Measurements from ENCODE around the gene CCDC15. TPM values are rescaled to one million over a fixed set of nuclear protein-coding genes. Genes with fewer than 3 reads are reported as not detected.
"Not testable (repeated sequence)": the region's sequence is repeated elsewhere in the genome, so short reads cannot be mapped to it uniquely, and the experiment has no call there.

The CCDC15 gene
- polyA plus RNA-seq, 2 of the 4 experiments (the other 2 are of a cell fraction) = 0.58 to 1.3 TPM

- TF ChIP-seq MAFK (IDR thresholded peaks at IDR 0.05; ENCODE audit: partially characterized antibody) (no peak), ELK1 (IDR thresholded peaks at IDR 0.05; ENCODE audit: low read depth, low read length) (no peak), MYC (IDR thresholded peaks at IDR 0.05; ENCODE audit: borderline replicate concordance, low read length) (no peak), CBX2 (IDR thresholded peaks at IDR 0.05; ENCODE audit: borderline replicate concordance, low read depth) (no peak), CHD2 (IDR thresholded peaks at IDR 0.05; ENCODE audit: low read length, partially characterized antibody) (no peak)
- DNase-seq (ENCODE audit: low read depth in 1 of 2, low spot score in 1 of 2) (no peak), ATAC-seq (no peak), FAIRE-seq (no peak)
- Histone ChIP-seq H3K9me3 (no peaks in the 10 kb centered on the region), H3K4me1 (peaks cover 5% of the 10 kb centered on the region; the same call in 1 of the 3 replicates), H3K4me2 (peak overlapping the region; percentile 97), H3K27ac (peak overlapping the region; percentile 65 to 89; a peak in 5 of 6 replicates), H3K4me3 (peak overlapping the region; percentile 76)
- WGBS (ENCODE audit: missing lambda C conversion rate) = 54% methylated on average over 5 of the region's 6 CpGs
- ChIA-PET CTCF (interaction anchor here (1.1 to 2.8 kb wide), 5 partner anchors 10 to 479 kb away, joined by 3 to 14 read pairs (median 3); no protein-coding TSS in a partner anchor), POLR2A (interaction anchor here (1.8 kb wide), 1 partner anchor 78 kb away, joined by 35 read pairs; no protein-coding TSS in a partner anchor)
Measured at GRCh38 chr11:124954590-124954955, 571 bp downstream of the CCDC15 start.

- Histone ChIP-seq H3K27ac (no peak overlapping the region), H3K9me3 (no peaks in the 10 kb centered on the region), H3K4me1 (peaks cover 5% of the 10 kb centered on the region; the same call in 1 of the 3 replicates), H3K4me3 (no peak overlapping the region), H3K4me2 (peak overlapping the region; percentile 97)
- FAIRE-seq (no peak), DNase-seq (ENCODE audit: low read depth in 1 of 2, low spot score in 1 of 2) (no peak), ATAC-seq (no peak)
- CTCF ChIA-PET = interaction anchor here (1.1 to 2.8 kb wide), 3 partner anchors 78 to 478 kb away, joined by 3 to 14 read pairs (median 3); no protein-coding TSS in a partner anchor
- no peak for TF ChIP-seq JUN (IDR thresholded peaks at IDR 0.05)
- TF ChIP-seq NPAS2 (CRISPR knock-in tag; IDR thresholded peaks at IDR 0.05; ENCODE audit: borderline replicate concordance) = no peak
- TF ChIP-seq TP53 (CRISPR knock-in tag; IDR thresholded peaks at IDR 0.05) = no peak
- TF ChIP-seq FOSB (CRISPR knock-in tag; IDR thresholded peaks at IDR 0.05) = no peak
- TF ChIP-seq HOXA7 (CRISPR knock-in tag; IDR thresholded peaks at IDR 0.05) = no peak
- TF ChIP-seq REST (IDR thresholded peaks at IDR 0.05) = no peak
- POLR2A ChIA-PET = no interaction called here
Measured at GRCh38 chr11:124955035-124955434, 1.0 kb downstream of the CCDC15 start.

GRCh38 chr11:124961972-124962609, 8.1 kb downstream of the CCDC15 start:
- POLR2A ChIA-PET = no interaction called here
- Histone ChIP-seq H3K9me3 (no peaks in the 10 kb centered on the region), H3K4me3 (no peak overlapping the region), H3K4me1 (no peaks in the 10 kb centered on the region), H3K27ac (no peak overlapping the region), H3K4me2 (no peak overlapping the region)
- WGBS (ENCODE audit: missing lambda C conversion rate) = 22% methylated on average over 5 of the region's 5 CpGs
- TF ChIP-seq SMC3 (IDR thresholded peaks at IDR 0.05) = peak; percentile 63; the same call in 2 of the 3 replicates
- TF ChIP-seq CTCF (IDR thresholded peaks at IDR 0.05) = peak; percentile 66
- TF ChIP-seq KDM5A (IDR thresholded peaks at IDR 0.05) = no peak
- no peak for TF ChIP-seq FOXS1 (CRISPR knock-in tag; IDR thresholded peaks at IDR 0.05)
- TF ChIP-seq RAD21 (conservative IDR thresholded peaks at IDR 0.05 in 1 of 2, IDR thresholded peaks at IDR 0.05 in 1 of 2) = peak; percentile 74 to 77
- TF ChIP-seq PHF8 (IDR thresholded peaks at IDR 0.05; ENCODE audit: borderline replicate concordance, low read depth) = no peak
- FAIRE-seq = no peak
- CTCF ChIA-PET = interaction anchor here (1.2 to 1.4 kb wide), 2 partner anchors 21 to 180 kb away, joined by 3 to 8 read pairs; no protein-coding TSS in a partner anchor
- peak; percentile 84 to 91 for ATAC-seq
- peak; percentile 35 to 68 for DNase-seq (ENCODE audit: low read depth in 1 of 2, low spot score in 1 of 2)

- POLR2A ChIA-PET; ATAC-seq; H3K4me3 ChIP-seq; H3K4me2 ChIP-seq; H3K4me1 ChIP-seq; FAIRE-seq; H3K9me3 ChIP-seq; DNase-seq (ENCODE audit: low read depth in 1 of 2, low spot score in 1 of 2); H3K27ac ChIP-seq: not testable (repeated sequence)
- CTCF ChIA-PET = interaction anchor here (1.6 kb wide), 1 partner anchor 436 kb away, joined by 5 read pairs; no protein-coding TSS in a partner anchor
- WGBS (ENCODE audit: missing lambda C conversion rate) = 50% methylated on average over 7 of the region's 13 CpGs
Measured at GRCh38 chr11:124968197-124968596, 14.2 kb downstream of the CCDC15 start.
